Skin of body (tissue), 1 donor: ENCODE data around the gene BRDT. TPM values are rescaled to one million over a fixed set of nuclear protein-coding genes. Genes with fewer than 3 reads are reported as not detected.

Experiments used
- total RNA-seq: library from RNA; depleted of rRNA; stranded (reverse); fragments of >200 nt; gene quantifications from one replicate; pipeline ENCODE4 v1.2.3, GENCODE V29; 2014

Gene BRDT
- total RNA-seq, 1 donor from 2014 or later: not detected

Other genes starting within 250 kb of the BRDT start
- gene TGFBR3, start 63.2 kb upstream of the BRDT start, total RNA-seq: 125 TPM
- gene EPHX4, start 80.6 kb downstream of the BRDT start, total RNA-seq: 0.49 TPM
- not detected for gene SETSIP, start 126.0 kb downstream of the BRDT start, total RNA-seq
- gene BTBD8, start 130.9 kb downstream of the BRDT start, total RNA-seq: 4.9 TPM